ENCODE data around the gene SRPRA. TPM values are rescaled to one million over a fixed set of nuclear protein-coding genes. Genes with fewer than 3 reads are reported as not detected.
A peak's percentile ranks its signal among the peaks of the same experiment; 100 is the strongest.

The SRPRA gene
- polyA plus RNA-seq, 1 donor from 2014 or later, result 24.9 TPM

GRCh38 chr11:126305699-126306098 lies 37.0 kb upstream of the SRPRA start:
- Histone ChIP-seq H2AFZ (ENCODE audit: low read depth, low read length) (no peak overlapping the region), H3K4me2 (ENCODE audit: low read length) (no peak overlapping the region), H3F3A (ENCODE audit: insufficient read depth, low read length, poor library complexity, severe bottlenecking) (no peaks in the 10 kb centered on the region), H3K4me3 (ENCODE audit: low read length) (no peak overlapping the region), H4K20me1 (ENCODE audit: insufficient read depth) (no peaks in the 10 kb centered on the region), H3K79me2 (replicated peaks; ENCODE audit: insufficient read depth, low read length) (peaks cover 11% of the 10 kb centered on the region), H3K36me3 (ENCODE audit: insufficient read depth, low read length) (no peaks in the 10 kb centered on the region), H3K9ac (ENCODE audit: low read length) (no peak overlapping the region), H3K9me3 (ENCODE audit: low read length) (no peaks in the 10 kb centered on the region), H3K27ac (ENCODE audit: low read length) (no peak overlapping the region), H3K27me3 (ENCODE audit: insufficient read depth, low read depth, low read length) (no peaks in the 10 kb centered on the region), H3K9me2 (ENCODE audit: insufficient read depth, low read length) (no peaks in the 10 kb centered on the region)
- TF ChIP-seq TAF1 (IDR thresholded peaks at IDR 0.05; ENCODE audit: low read depth) (no peak), EP300 (conservative IDR thresholded peaks at IDR 0.05; ENCODE audit: poor library complexity, severe bottlenecking) (no peak), REST (IDR thresholded peaks at IDR 0.05; ENCODE audit: borderline replicate concordance) (no peak), EZH2 (IDR thresholded peaks at IDR 0.05; ENCODE audit: borderline replicate concordance, insufficient read depth, low read length, poor library complexity, severe bottlenecking) (no peak), RAD21 (conservative IDR thresholded peaks at IDR 0.05) (no peak), CTCF (IDR thresholded peaks at IDR 0.05; ENCODE audit: poor library complexity, severe bottlenecking) (no peak), SMC3 (conservative IDR thresholded peaks at IDR 0.05; ENCODE audit: poor library complexity) (no peak), MXI1 (conservative IDR thresholded peaks at IDR 0.05; ENCODE audit: poor library complexity, severe bottlenecking) (no peak), POLR2AphosphoS5 (IDR thresholded peaks at IDR 0.05) (no peak)

- Histone ChIP-seq H3K9me2 (ENCODE audit: insufficient read depth, low read length) (no peaks in the 10 kb centered on the region), H3K9me3 (ENCODE audit: low read length) (no peaks in the 10 kb centered on the region), H3K27ac (ENCODE audit: low read length) (peak overlapping the region; percentile 95), H4K20me1 (ENCODE audit: insufficient read depth) (no peaks in the 10 kb centered on the region), H3K4me2 (ENCODE audit: low read length) (peak overlapping the region; percentile 75), H3K27me3 (ENCODE audit: insufficient read depth, low read depth, low read length) (no peaks in the 10 kb centered on the region), H3K9ac (ENCODE audit: low read length) (peak overlapping the region; percentile 87), H3K36me3 (ENCODE audit: insufficient read depth, low read length) (no peaks in the 10 kb centered on the region), H3K4me3 (ENCODE audit: low read length) (peak overlapping the region; percentile 74), H3F3A (ENCODE audit: insufficient read depth, low read length, poor library complexity, severe bottlenecking) (no peaks in the 10 kb centered on the region), H2AFZ (ENCODE audit: low read depth, low read length) (peak overlapping the region; percentile 95), H3K79me2 (replicated peaks; ENCODE audit: insufficient read depth, low read length) (peaks cover 11% of the 10 kb centered on the region)
- TF ChIP-seq MXI1 (conservative IDR thresholded peaks at IDR 0.05; ENCODE audit: poor library complexity, severe bottlenecking), result no peak
- no peak for TF ChIP-seq EP300 (conservative IDR thresholded peaks at IDR 0.05; ENCODE audit: poor library complexity, severe bottlenecking)
- TF ChIP-seq POLR2AphosphoS5 (IDR thresholded peaks at IDR 0.05), result no peak
- TF ChIP-seq EZH2 (IDR thresholded peaks at IDR 0.05; ENCODE audit: borderline replicate concordance, insufficient read depth, low read length, poor library complexity, severe bottlenecking), result no peak
- TF ChIP-seq TAF1 (IDR thresholded peaks at IDR 0.05; ENCODE audit: low read depth), result no peak
- TF ChIP-seq CTCF (IDR thresholded peaks at IDR 0.05; ENCODE audit: poor library complexity, severe bottlenecking), result no peak
- no peak for TF ChIP-seq REST (IDR thresholded peaks at IDR 0.05; ENCODE audit: borderline replicate concordance)
- TF ChIP-seq RAD21 (conservative IDR thresholded peaks at IDR 0.05), result no peak
- no peak for TF ChIP-seq SMC3 (conservative IDR thresholded peaks at IDR 0.05; ENCODE audit: poor library complexity)
Observed at GRCh38 chr11:126304457-126305075, 35.9 kb upstream of the SRPRA start.
